NT2/D1 (cell line): Measurements from ENCODE around the gene TARS1.

Experiments used
- DNase-seq: peaks from one replicate; pipeline ENCODE4 v3.0.0-alpha.2; 2011; ENCODE audit warnings: low read depth, low spot score
- H3K27me3 ChIP-seq: 2 replicates; pipeline ENCODE4 v1.6.0; 2011; ENCODE audit warnings: mild to moderate bottlenecking; ENCODE audit not compliant: insufficient read length, insufficient read depth
- H3K36me3 ChIP-seq: 2 replicates; pipeline ENCODE4 v1.6.1; 2011; ENCODE audit warnings: mild to moderate bottlenecking, low read length, mixed read lengths; ENCODE audit not compliant: insufficient read depth, insufficient read length
- H3K4me1 ChIP-seq: 2 replicates; pipeline ENCODE4 v1.5.1; 2011; ENCODE audit not compliant: insufficient read depth, insufficient read length
- H3K4me3 ChIP-seq: 2 replicates; pipeline ENCODE4 v1.5.1; 2011; ENCODE audit warnings: low read depth; ENCODE audit not compliant: insufficient read length
- H3K9ac ChIP-seq: 2 replicates; pipeline ENCODE4 v1.6.0; 2011; ENCODE audit warnings: low read depth; ENCODE audit not compliant: insufficient read length
- H3K9me3 ChIP-seq: 2 replicates; pipeline ENCODE4 v1.5.1; 2011; ENCODE audit warnings: mild to moderate bottlenecking, low read length; ENCODE audit not compliant: insufficient read depth
- SUZ12 ChIP-seq: IDR thresholded peaks from 2 replicates; pipeline ENCODE4 v1.6.1; 2011; ENCODE audit not compliant: insufficient read length, insufficient read depth; ENCODE audit errors: extremely low read depth
- YY1 ChIP-seq: IDR thresholded peaks from 2 replicates; pipeline ENCODE4 v1.6.1; 2011; ENCODE audit not compliant: insufficient read length, insufficient read depth
- ZNF274 ChIP-seq: IDR thresholded peaks from 2 replicates; pipeline ENCODE4 v1.6.1; 2011; ENCODE audit warnings: mild to moderate bottlenecking, low read depth, low read length

TARS1 gene

GRCh38 chr5:33462456-33462855, 21.7 kb downstream of the TARS1 start:
- Histone ChIP-seq H3K9ac (no peak overlapping the region), H3K9me3 (no peaks in the 10 kb centered on the region), H3K4me3 (no peak overlapping the region), H3K27me3 (no peaks in the 10 kb centered on the region), H3K4me1 (no peaks in the 10 kb centered on the region), H3K36me3 (peaks cover 94% of the 10 kb centered on the region)
- no peak for DNase-seq
- TF ChIP-seq SUZ12 (no peak), ZNF274 (no peak), YY1 (no peak)

- DNase-seq: no peak
- H3K36me3 ChIP-seq: peaks cover 94% of the 10 kb centered on the region
- no peaks in the 10 kb centered on the region for H3K9me3 ChIP-seq
- H3K4me1 ChIP-seq: no peaks in the 10 kb centered on the region
- no peak overlapping the region for H3K9ac ChIP-seq
- no peak for TF ChIP-seq YY1
- TF ChIP-seq SUZ12: no peak
- TF ChIP-seq ZNF274: no peak
- H3K4me3 ChIP-seq: no peak overlapping the region
- H3K27me3 ChIP-seq: no peaks in the 10 kb centered on the region
Observed at GRCh38 chr5:33465120-33465519, 24.4 kb downstream of the TARS1 start.

- no peaks in the 10 kb centered on the region for H3K4me1 ChIP-seq
- TF ChIP-seq ZNF274: no peak
- TF ChIP-seq SUZ12: no peak
- TF ChIP-seq YY1: no peak
- no peak overlapping the region for H3K9ac ChIP-seq
- no peaks in the 10 kb centered on the region for H3K27me3 ChIP-seq
- peaks cover 2% of the 10 kb centered on the region for H3K9me3 ChIP-seq
- H3K4me3 ChIP-seq: no peak overlapping the region
- no peak for DNase-seq
- H3K36me3 ChIP-seq: peaks cover 84% of the 10 kb centered on the region
Observed at GRCh38 chr5:33468775-33469435, 28.1 kb downstream of the TARS1 start.

GRCh38 chr5:33470544-33470943, 29.8 kb downstream of the TARS1 start:
- H3K27me3 ChIP-seq: no peaks in the 10 kb centered on the region
- peaks cover 87% of the 10 kb centered on the region for H3K36me3 ChIP-seq
- H3K4me3 ChIP-seq: no peak overlapping the region
- DNase-seq: no peak
- H3K9ac ChIP-seq: no peak overlapping the region
- peaks cover 15% of the 10 kb centered on the region for H3K9me3 ChIP-seq
- H3K4me1 ChIP-seq: no peaks in the 10 kb centered on the region
- TF ChIP-seq SUZ12: no peak
- TF ChIP-seq ZNF274: no peak
- no peak for TF ChIP-seq YY1

- Histone ChIP-seq H3K36me3 (peaks cover 80% of the 10 kb centered on the region), H3K4me3 (no peak overlapping the region), H3K4me1 (no peaks in the 10 kb centered on the region), H3K27me3 (no peaks in the 10 kb centered on the region), H3K9ac (no peak overlapping the region), H3K9me3 (peaks cover 15% of the 10 kb centered on the region)
- TF ChIP-seq SUZ12: no peak
- TF ChIP-seq YY1: no peak
- TF ChIP-seq ZNF274: no peak
- peak; percentile 54 for DNase-seq
Observed at GRCh38 chr5:33472805-33473409, 32.1 kb downstream of the TARS1 start.

GRCh38 chr5:33474004-33474403, 33.2 kb downstream of the TARS1 start:
- no peaks in the 10 kb centered on the region for H3K4me1 ChIP-seq
- DNase-seq: no peak
- H3K9me3 ChIP-seq: peaks cover 15% of the 10 kb centered on the region
- H3K4me3 ChIP-seq: no peak overlapping the region
- TF ChIP-seq ZNF274: no peak
- TF ChIP-seq YY1: no peak
- no peak for TF ChIP-seq SUZ12
- H3K27me3 ChIP-seq: no peaks in the 10 kb centered on the region
- peaks cover 72% of the 10 kb centered on the region for H3K36me3 ChIP-seq
- H3K9ac ChIP-seq: no peak overlapping the region

GRCh38 chr5:33474931-33475499, 34.2 kb downstream of the TARS1 start:
- no peak for DNase-seq
- H3K4me3 ChIP-seq: no peak overlapping the region
- H3K4me1 ChIP-seq: no peaks in the 10 kb centered on the region
- H3K36me3 ChIP-seq: peaks cover 66% of the 10 kb centered on the region
- no peaks in the 10 kb centered on the region for H3K27me3 ChIP-seq
- H3K9me3 ChIP-seq: peaks cover 15% of the 10 kb centered on the region
- TF ChIP-seq SUZ12 (no peak), ZNF274 (no peak), YY1 (no peak)
- H3K9ac ChIP-seq: no peak overlapping the region

- H3K4me1 ChIP-seq: no peaks in the 10 kb centered on the region
- TF ChIP-seq YY1: no peak
- no peak for TF ChIP-seq ZNF274
- H3K27me3 ChIP-seq: no peaks in the 10 kb centered on the region
- peaks cover 60% of the 10 kb centered on the region for H3K36me3 ChIP-seq
- H3K9me3 ChIP-seq: peaks cover 15% of the 10 kb centered on the region
- DNase-seq: no peak
- no peak overlapping the region for H3K9ac ChIP-seq
- H3K4me3 ChIP-seq: no peak overlapping the region
Observed at GRCh38 chr5:33475706-33476105, 34.9 kb downstream of the TARS1 start.
